ENCODE results near the gene ADGRG1. TPM values are rescaled to one million over a fixed set of nuclear protein-coding genes. Genes with fewer than 3 reads are reported as not detected.

The ADGRG1 gene
- polyA plus RNA-seq, 3 donors: 68.7 to 76.1 (median 75.6) TPM

GRCh38 chr16:57647136-57647875 is 18.9 kb downstream of the ADGRG1 start:
- no peak for DNase-seq (ENCODE audit: low read depth in 3 of 3, low spot score in 2 of 3)

- DNase-seq (ENCODE audit: low read depth in 3 of 3, low spot score in 2 of 3): no peak
Measured at GRCh38 chr16:57648125-57648524, 19.7 kb downstream of the ADGRG1 start.

GRCh38 chr16:57648581-57649442 is 20.4 kb downstream of the ADGRG1 start:
- DNase-seq (ENCODE audit: low read depth in 3 of 3, low spot score in 2 of 3): peak in 1 of 3 donors; percentile 46

- DNase-seq (ENCODE audit: low read depth in 3 of 3, low spot score in 2 of 3): no peak
Measured at GRCh38 chr16:57649443-57649751, 21.0 kb downstream of the ADGRG1 start.

- DNase-seq (ENCODE audit: low read depth in 3 of 3, low spot score in 2 of 3): no peak
Measured at GRCh38 chr16:57649846-57650245, 21.4 kb downstream of the ADGRG1 start.

GRCh38 chr16:57651344-57652333 is 23.2 kb downstream of the ADGRG1 start:
- DNase-seq (ENCODE audit: low read depth in 3 of 3, low spot score in 2 of 3): no peak

- DNase-seq (ENCODE audit: low read depth in 3 of 3, low spot score in 2 of 3): no peak
Measured at GRCh38 chr16:57652695-57653471, 24.5 kb downstream of the ADGRG1 start.

- DNase-seq (ENCODE audit: low read depth in 3 of 3, low spot score in 2 of 3): no peak
Measured at GRCh38 chr16:57653936-57654335, 25.5 kb downstream of the ADGRG1 start.

- DNase-seq (ENCODE audit: low read depth in 3 of 3, low spot score in 2 of 3): no peak
Measured at GRCh38 chr16:57656342-57656955, 28.0 kb downstream of the ADGRG1 start.

GRCh38 chr16:57657228-57657627 is 28.8 kb downstream of the ADGRG1 start:
- DNase-seq (ENCODE audit: low read depth in 3 of 3, low spot score in 2 of 3): no peak

GRCh38 chr16:57658130-57658877 is 29.9 kb downstream of the ADGRG1 start:
- DNase-seq (ENCODE audit: low read depth in 3 of 3, low spot score in 2 of 3): no peak

- no peak for DNase-seq (ENCODE audit: low read depth in 3 of 3, low spot score in 2 of 3)
Measured at GRCh38 chr16:57658878-57659674, 30.6 kb downstream of the ADGRG1 start.

- DNase-seq (ENCODE audit: low read depth in 3 of 3, low spot score in 2 of 3): no peak
Measured at GRCh38 chr16:57660715-57661463, 32.5 kb downstream of the ADGRG1 start.

GRCh38 chr16:57661510-57661909 is 33.1 kb downstream of the ADGRG1 start:
- no peak for DNase-seq (ENCODE audit: low read depth in 3 of 3, low spot score in 2 of 3)

GRCh38 chr16:57661936-57662906 is 33.8 kb downstream of the ADGRG1 start:
- no peak for DNase-seq (ENCODE audit: low read depth in 3 of 3, low spot score in 2 of 3)

- no peak for DNase-seq (ENCODE audit: low read depth in 3 of 3, low spot score in 2 of 3)
Measured at GRCh38 chr16:57663436-57663835, 35.0 kb downstream of the ADGRG1 start.

Measured in right renal cortex interstitium (tissue), 3 donors.